Glutamatergic neuron (in vitro differentiated cells): ENCODE results near the gene B3GAT3. TPM values are rescaled to one million over a fixed set of nuclear protein-coding genes. Genes with fewer than 3 reads are reported as not detected.
A peak's percentile ranks its signal among the peaks of the same experiment; 100 is the strongest.

ENCODE experiments used
- DNase-seq: peaks from one replicate; pipeline ENCODE4 v3.0.0; 2022
- H3K27ac Mint-ChIP-seq: one replicate; pipeline ENCODE4 v1.8.0; 2020; ENCODE audit warnings: mild to moderate bottlenecking, mixed read lengths, inconsistent platforms; ENCODE audit not compliant: unreplicated experiment
- H3K27me3 Mint-ChIP-seq: one replicate; pipeline ENCODE4 v1.8.0; 2020; ENCODE audit warnings: mild to moderate bottlenecking, moderate library complexity, mixed read lengths, inconsistent platforms; ENCODE audit not compliant: unreplicated experiment
- H3K36me3 Mint-ChIP-seq: one replicate; pipeline ENCODE4 v1.8.0; 2020; ENCODE audit warnings: mild to moderate bottlenecking, mixed read lengths, inconsistent platforms; ENCODE audit not compliant: unreplicated experiment
- H3K4me1 Mint-ChIP-seq: one replicate; pipeline ENCODE4 v1.8.0; 2020; ENCODE audit warnings: mild to moderate bottlenecking, low read depth, mixed read lengths, inconsistent platforms; ENCODE audit not compliant: unreplicated experiment
- H3K4me3 Mint-ChIP-seq: one replicate; pipeline ENCODE4 v1.8.0; 2020; ENCODE audit warnings: mild to moderate bottlenecking, mixed read lengths, inconsistent platforms; ENCODE audit not compliant: unreplicated experiment
- H3K9me3 Mint-ChIP-seq: one replicate; pipeline ENCODE4 v1.8.0; 2020; ENCODE audit warnings: mild to moderate bottlenecking, moderate library complexity, mixed read lengths, inconsistent platforms; ENCODE audit not compliant: unreplicated experiment
- total RNA-seq: library from RNA; stranded (reverse); fragmentation: NEBNext Ultra II Directional; extraction: Animal tissue kit (Norgen Biotek cat#: 25700); gene quantifications from one replicate; pipeline ENCODE4 v1.2.1, GENCODE V29; 2021; ENCODE audit not compliant: unreplicated experiment
- TF ChIP-seq, protein P1 (sequence below): fragments of 200-600 bp; sonication (generic); IDR thresholded peaks from one replicate; pipeline ENCODE4 v1.5.0; 2021; ENCODE audit not compliant: partially characterized antibody, unreplicated experiment

B3GAT3 gene
- total RNA-seq, 1 donor from 2014 or later = 71.6 TPM

DNA sequence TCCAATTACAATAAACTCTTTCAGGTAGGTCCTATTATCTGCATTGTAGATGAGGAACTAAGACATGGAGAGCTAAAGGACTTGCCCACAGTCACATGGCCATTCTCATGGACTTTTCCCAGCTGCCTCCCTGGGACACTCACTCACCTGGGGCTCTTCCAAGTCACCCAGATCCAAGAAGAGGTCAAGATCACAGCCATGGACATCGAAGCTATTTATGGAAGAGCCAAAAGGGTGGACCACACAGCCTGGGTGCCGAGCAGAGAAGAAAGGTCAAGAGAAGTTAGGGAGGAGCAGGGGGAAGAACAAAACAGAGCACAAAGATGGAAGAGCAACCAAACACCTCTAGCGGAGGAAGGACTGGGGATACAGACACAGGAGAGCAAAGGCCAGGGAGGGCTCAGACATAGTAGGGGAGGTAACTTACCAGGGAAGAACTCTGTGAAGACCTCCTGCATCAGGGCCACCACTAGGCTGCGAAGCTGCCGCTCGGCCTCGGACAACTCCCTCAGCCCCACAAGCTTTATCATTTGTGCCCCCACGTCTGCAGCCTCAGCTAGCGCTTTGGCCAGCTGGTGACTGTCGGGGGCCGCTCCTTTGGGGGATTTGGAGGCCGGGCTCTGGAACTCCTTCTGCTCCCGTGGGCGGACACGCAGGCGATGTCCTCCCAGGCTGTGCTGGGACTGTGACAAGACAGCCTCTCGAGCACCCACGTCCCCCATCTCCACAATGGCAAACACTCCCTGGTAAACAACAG lies 40.6 kb downstream of the B3GAT3 start:
- Mint-ChIP-seq H3K4me1 (no peaks in the 10 kb centered on the region), H3K9me3 (peaks cover 1% of the 10 kb centered on the region), H3K4me3 (no peak overlapping the region), H3K27me3 (no peaks in the 10 kb centered on the region), H3K36me3 (no peaks in the 10 kb centered on the region), H3K27ac (peak overlapping the region; percentile 60)
- DNase-seq = no peak
- TF ChIP-seq, protein P1, sequence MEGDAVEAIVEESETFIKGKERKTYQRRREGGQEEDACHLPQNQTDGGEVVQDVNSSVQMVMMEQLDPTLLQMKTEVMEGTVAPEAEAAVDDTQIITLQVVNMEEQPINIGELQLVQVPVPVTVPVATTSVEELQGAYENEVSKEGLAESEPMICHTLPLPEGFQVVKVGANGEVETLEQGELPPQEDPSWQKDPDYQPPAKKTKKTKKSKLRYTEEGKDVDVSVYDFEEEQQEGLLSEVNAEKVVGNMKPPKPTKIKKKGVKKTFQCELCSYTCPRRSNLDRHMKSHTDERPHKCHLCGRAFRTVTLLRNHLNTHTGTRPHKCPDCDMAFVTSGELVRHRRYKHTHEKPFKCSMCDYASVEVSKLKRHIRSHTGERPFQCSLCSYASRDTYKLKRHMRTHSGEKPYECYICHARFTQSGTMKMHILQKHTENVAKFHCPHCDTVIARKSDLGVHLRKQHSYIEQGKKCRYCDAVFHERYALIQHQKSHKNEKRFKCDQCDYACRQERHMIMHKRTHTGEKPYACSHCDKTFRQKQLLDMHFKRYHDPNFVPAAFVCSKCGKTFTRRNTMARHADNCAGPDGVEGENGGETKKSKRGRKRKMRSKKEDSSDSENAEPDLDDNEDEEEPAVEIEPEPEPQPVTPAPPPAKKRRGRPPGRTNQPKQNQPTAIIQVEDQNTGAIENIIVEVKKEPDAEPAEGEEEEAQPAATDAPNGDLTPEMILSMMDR = no peak

DNA sequence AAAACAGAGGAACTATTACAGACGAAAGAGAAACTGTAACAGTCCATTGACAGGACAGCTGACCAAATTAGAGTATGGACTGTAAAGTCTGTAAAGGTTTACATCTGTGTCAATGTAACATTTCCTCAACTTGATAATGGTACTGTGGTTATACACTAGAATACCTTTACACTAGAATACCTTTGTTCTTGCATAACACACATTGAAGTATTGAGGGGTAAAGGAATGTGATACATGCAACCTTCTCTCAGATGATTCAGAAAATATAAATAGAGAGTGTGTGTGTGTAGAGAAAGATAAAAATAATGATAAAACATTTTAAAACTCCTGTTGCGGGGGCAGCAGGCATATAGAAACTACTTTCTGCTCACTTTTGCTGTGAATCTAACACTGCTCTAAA lies 42.5 kb downstream of the B3GAT3 start:
- TF ChIP-seq, protein P1 = no peak
- Mint-ChIP-seq H3K27ac (no peak overlapping the region), H3K9me3 (peaks cover 7% of the 10 kb centered on the region), H3K27me3 (peaks cover 2% of the 10 kb centered on the region), H3K4me1 (peaks cover 4% of the 10 kb centered on the region), H3K4me3 (no peak overlapping the region), H3K36me3 (no peaks in the 10 kb centered on the region)
- no peak for DNase-seq

DNA sequence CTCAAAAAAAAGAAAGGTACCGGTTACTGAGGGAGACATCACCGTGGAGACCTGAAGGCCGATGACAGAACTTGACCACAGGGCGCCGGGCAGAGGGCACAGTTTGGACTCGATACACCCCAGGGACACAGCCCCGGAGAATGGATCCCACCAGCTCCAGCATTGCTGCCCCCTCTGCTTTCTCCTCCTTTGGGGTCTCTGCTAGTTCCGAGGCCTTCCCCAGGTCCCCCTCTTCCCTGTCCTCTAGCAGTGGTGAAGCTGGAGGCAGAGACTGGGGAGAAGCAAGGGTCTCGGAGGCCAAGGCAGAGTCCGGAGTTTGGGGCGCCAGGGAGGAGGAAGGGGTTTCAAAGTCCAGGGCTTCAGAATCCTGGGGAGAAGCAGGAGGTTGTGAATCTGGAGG lies 43.2 kb downstream of the B3GAT3 start:
- no peaks in the 10 kb centered on the region for H3K36me3 Mint-ChIP-seq
- H3K27ac Mint-ChIP-seq = no peak overlapping the region
- H3K4me1 Mint-ChIP-seq = peaks cover 4% of the 10 kb centered on the region
- H3K27me3 Mint-ChIP-seq = peaks cover 2% of the 10 kb centered on the region
- TF ChIP-seq, protein P1 = no peak
- H3K4me3 Mint-ChIP-seq = no peak overlapping the region
- H3K9me3 Mint-ChIP-seq = peaks cover 7% of the 10 kb centered on the region
- no peak for DNase-seq

DNA sequence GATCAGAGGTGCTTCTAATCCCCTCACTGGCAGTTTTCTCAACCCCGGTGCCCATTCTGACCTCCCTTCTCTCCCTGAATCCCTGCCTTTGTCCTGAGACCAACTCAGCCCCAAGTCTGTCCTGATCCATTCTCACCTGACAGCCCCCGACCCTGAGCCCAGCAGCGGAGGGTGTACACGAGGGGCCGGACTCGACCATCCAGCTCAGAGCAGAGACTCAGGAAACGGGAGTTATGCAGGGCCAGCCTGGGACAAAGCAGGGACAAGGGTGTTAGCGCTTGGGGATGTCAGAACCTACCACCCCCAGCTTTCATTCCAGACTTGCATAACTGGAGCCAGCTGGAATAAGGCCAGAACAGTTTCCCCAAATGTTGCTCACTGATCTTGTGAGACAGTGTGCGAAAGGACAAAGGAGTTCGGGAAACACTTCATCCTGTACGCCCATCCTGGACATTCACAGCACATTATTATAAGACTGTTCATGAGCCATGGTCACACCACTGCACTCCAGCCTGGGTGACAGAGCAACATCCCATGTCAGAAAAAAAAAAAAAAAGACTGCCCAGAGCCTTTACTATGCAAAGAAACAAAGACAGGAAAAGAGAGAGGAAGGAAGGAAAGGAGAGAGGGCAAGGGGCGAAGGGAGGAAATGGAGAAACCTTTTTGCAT lies 44.6 kb downstream of the B3GAT3 start:
- no peak for DNase-seq
- Mint-ChIP-seq H3K36me3 (peaks cover 1% of the 10 kb centered on the region), H3K4me3 (no peak overlapping the region), H3K27me3 (peaks cover 6% of the 10 kb centered on the region), H3K27ac (no peak overlapping the region), H3K9me3 (peaks cover 7% of the 10 kb centered on the region), H3K4me1 (peaks cover 11% of the 10 kb centered on the region)
- TF ChIP-seq, protein P1 = no peak

DNA sequence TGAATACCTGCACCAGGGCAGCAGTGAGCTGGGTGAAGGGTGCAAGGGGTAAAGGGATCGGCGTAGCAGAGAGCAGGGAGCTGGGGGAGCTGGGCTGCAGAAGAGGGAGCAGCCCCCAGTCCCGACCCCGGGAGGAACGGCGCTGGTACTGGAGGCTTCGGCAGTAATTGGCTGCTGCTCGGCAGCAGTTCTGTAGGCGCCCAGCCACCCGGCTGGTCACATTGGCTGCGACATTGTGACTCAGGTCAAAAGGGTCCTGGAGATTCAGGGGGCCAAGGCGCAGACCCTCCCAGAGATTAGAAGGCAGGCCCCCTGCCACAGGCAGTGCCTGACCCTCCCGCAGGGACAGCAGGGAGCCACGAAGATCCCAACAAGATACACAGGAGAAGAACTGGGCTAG lies 45.9 kb downstream of the B3GAT3 start:
- peaks cover 8% of the 10 kb centered on the region for H3K27me3 Mint-ChIP-seq
- TF ChIP-seq, protein P1 = no peak
- DNase-seq = no peak
- peaks cover 16% of the 10 kb centered on the region for H3K4me1 Mint-ChIP-seq
- H3K27ac Mint-ChIP-seq = peak overlapping the region; percentile 35
- peaks cover 3% of the 10 kb centered on the region for H3K36me3 Mint-ChIP-seq
- peaks cover 5% of the 10 kb centered on the region for H3K9me3 Mint-ChIP-seq
- peak overlapping the region; percentile 53 for H3K4me3 Mint-ChIP-seq
